Lower leg skin (tissue), 3 donors: ENCODE measurements around the gene PUDP.

ENCODE experiments used
- POLR2A ChIP-seq, 2 donors: fragments of 450-650 bp; IDR thresholded peaks; one replicate each; pipeline ENCODE4 v1.6.1; 2016 to 2017; ENCODE audit warnings: antibody characterized with exemption in 2 of 2, mild to moderate bottlenecking in 1 of 2, moderate library complexity in 1 of 2
- TF ChIP-seq, protein P1 (sequence below), 3 donors: fragments of 450-650 bp; IDR thresholded peaks; one replicate each; pipeline ENCODE4 v1.5.1; 2016; ENCODE audit warnings: antibody characterized with exemption in 3 of 3, mild to moderate bottlenecking in 3 of 3, moderate library complexity in 2 of 3

GRCh38 chrX:7115557-7115956, 32.4 kb downstream of the PUDP start:
- TF ChIP-seq, protein P1, sequence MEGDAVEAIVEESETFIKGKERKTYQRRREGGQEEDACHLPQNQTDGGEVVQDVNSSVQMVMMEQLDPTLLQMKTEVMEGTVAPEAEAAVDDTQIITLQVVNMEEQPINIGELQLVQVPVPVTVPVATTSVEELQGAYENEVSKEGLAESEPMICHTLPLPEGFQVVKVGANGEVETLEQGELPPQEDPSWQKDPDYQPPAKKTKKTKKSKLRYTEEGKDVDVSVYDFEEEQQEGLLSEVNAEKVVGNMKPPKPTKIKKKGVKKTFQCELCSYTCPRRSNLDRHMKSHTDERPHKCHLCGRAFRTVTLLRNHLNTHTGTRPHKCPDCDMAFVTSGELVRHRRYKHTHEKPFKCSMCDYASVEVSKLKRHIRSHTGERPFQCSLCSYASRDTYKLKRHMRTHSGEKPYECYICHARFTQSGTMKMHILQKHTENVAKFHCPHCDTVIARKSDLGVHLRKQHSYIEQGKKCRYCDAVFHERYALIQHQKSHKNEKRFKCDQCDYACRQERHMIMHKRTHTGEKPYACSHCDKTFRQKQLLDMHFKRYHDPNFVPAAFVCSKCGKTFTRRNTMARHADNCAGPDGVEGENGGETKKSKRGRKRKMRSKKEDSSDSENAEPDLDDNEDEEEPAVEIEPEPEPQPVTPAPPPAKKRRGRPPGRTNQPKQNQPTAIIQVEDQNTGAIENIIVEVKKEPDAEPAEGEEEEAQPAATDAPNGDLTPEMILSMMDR (IDR thresholded peaks at IDR 0.05) = no peak
- no peak for TF ChIP-seq POLR2A (IDR thresholded peaks at IDR 0.05)
